ENCODE data around the gene P2RY13.

DNA sequence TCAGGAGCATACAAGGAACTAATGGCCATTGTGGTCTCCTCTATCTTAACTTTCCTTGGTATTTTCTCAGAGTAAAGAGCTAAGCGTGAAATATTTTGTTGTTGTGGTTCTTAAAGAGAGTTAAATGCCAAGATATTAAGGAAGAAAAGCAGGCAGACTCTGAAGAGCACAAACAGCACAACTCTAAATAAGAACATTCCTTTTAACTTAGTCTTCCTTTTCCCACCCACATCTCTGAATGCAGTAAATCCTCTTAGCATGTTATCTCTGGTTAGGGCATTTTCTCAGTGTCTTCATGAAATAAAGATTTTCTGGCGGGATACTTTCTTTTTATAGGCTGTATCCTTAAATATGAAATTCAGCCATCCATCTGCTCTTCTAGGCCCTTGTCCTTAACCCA, 14.2 kb downstream of the P2RY13 start:
- no peak for TF ChIP-seq RAD21 (conservative IDR thresholded peaks at IDR 0.05)
- TF ChIP-seq, protein P1, sequence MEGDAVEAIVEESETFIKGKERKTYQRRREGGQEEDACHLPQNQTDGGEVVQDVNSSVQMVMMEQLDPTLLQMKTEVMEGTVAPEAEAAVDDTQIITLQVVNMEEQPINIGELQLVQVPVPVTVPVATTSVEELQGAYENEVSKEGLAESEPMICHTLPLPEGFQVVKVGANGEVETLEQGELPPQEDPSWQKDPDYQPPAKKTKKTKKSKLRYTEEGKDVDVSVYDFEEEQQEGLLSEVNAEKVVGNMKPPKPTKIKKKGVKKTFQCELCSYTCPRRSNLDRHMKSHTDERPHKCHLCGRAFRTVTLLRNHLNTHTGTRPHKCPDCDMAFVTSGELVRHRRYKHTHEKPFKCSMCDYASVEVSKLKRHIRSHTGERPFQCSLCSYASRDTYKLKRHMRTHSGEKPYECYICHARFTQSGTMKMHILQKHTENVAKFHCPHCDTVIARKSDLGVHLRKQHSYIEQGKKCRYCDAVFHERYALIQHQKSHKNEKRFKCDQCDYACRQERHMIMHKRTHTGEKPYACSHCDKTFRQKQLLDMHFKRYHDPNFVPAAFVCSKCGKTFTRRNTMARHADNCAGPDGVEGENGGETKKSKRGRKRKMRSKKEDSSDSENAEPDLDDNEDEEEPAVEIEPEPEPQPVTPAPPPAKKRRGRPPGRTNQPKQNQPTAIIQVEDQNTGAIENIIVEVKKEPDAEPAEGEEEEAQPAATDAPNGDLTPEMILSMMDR (IDR thresholded peaks at IDR 0.05; ENCODE audit: poor library complexity, severe bottlenecking) = no peak
